Prostate gland (tissue), 2 donors: Measurements from ENCODE around the gene SLC2A2. TPM values are rescaled to one million over a fixed set of nuclear protein-coding genes. Genes with fewer than 3 reads are reported as not detected.

ENCODE experiments used
- DNase-seq: peaks from one replicate; pipeline ENCODE4 v3.0.0-alpha.2; 2019; ENCODE audit warnings: low spot score
- H3K27ac ChIP-seq, 2 donors: fragments of 200-600 bp; sonication (generic); 2 replicates each; pipeline ENCODE4 v1.5.1; 2017 to 2019
- H3K27me3 ChIP-seq: fragments of 200-600 bp; sonication (generic); replicated peaks from 2 replicates; pipeline ENCODE4 v1.5.1; 2019; ENCODE audit not compliant: insufficient read depth
- H3K36me3 ChIP-seq, 2 donors: fragments of 200-600 bp; sonication (generic); 1 replicate in 1 of 2; 2 replicates in 1 of 2; pipeline versions ENCODE4 v1.5.1 to v1.8.1; 2017 to 2019
- H3K4me1 ChIP-seq: fragments of 200-600 bp; sonication (generic); replicated peaks from 2 replicates; pipeline ENCODE4 v1.5.1; 2019
- H3K4me3 ChIP-seq, 2 donors: fragments of 200-600 bp; sonication (generic); 2 replicates each; pipeline ENCODE4 v1.5.1; 2017 to 2019
- H3K9me3 ChIP-seq: fragments of 200-600 bp; sonication (generic); 2 replicates; pipeline ENCODE4 v1.5.1; 2017
- CTCF ChIP-seq, 4 experiments: fragments of 200-600 bp in 2 of 4; fragments of 450-650 bp in 2 of 4; sonication (generic) in 2 of 4; IDR thresholded peaks; 1 replicate in 3 of 4; 2 replicates in 1 of 4; pipeline ENCODE4 v1.5.1; 2016 to 2019; ENCODE audit warnings: antibody characterized with exemption in 4 of 4, mild to moderate bottlenecking in 2 of 4, moderate library complexity in 2 of 4
- POLR2A ChIP-seq: fragments of 450-650 bp; IDR thresholded peaks from one replicate; pipeline ENCODE4 v1.6.1; 2016; ENCODE audit warnings: antibody characterized with exemption, mild to moderate bottlenecking
- POLR2AphosphoS5 ChIP-seq: sonication (generic); formaldehyde crosslinking; IDR thresholded peaks from one replicate; pipeline ENCODE4 v1.6.1; 2017; ENCODE audit warnings: antibody characterized with exemption
- WGBS: methylation state at CpG from one replicate; pipeline ENCODE4 v1.1.5; 2018; 5-methylcytosine and 5-hydroxymethylcytosine counted together
- intact Hi-C: fragments of 100-400 bp; cut with DNase I; formaldehyde crosslinking; loops from one replicate; pipeline ENCODE4 v1.14.2; 2022
- total RNA-seq, 2 donors: library from RNA; depleted of rRNA; stranded (reverse); fragments of >200 nt; gene quantifications; one replicate each; pipeline ENCODE4 v1.1.0, GENCODE V29; 2016

The SLC2A2 gene
- total RNA-seq, 2 donors from 2014 or later, result not detected

- intact Hi-C loops, result no loop called here
- H3K27ac ChIP-seq, result no peak overlapping the region
- H3K36me3 ChIP-seq, result no peaks in the 10 kb centered on the region
- 97% methylated on average over 1 of the region's 1 CpG for WGBS
- no peak for DNase-seq
- no peaks in the 10 kb centered on the region for H3K9me3 ChIP-seq
- TF ChIP-seq CTCF (IDR thresholded peaks at IDR 0.05), result no peak
- TF ChIP-seq POLR2A, result no peak
- no peak for TF ChIP-seq POLR2AphosphoS5
- H3K4me1 ChIP-seq, result no peaks in the 10 kb centered on the region
- no peaks in the 10 kb centered on the region for H3K27me3 ChIP-seq
- H3K4me3 ChIP-seq, result no peak overlapping the region
Observed at GRCh38 chr3:171061749-171062148, 35.2 kb upstream of the SLC2A2 start.

GRCh38 chr3:171059978-171060377 is 33.5 kb upstream of the SLC2A2 start:
- no peaks in the 10 kb centered on the region for H3K36me3 ChIP-seq
- TF ChIP-seq POLR2AphosphoS5 (no peak), POLR2A (no peak), CTCF (IDR thresholded peaks at IDR 0.05) (no peak)
- H3K9me3 ChIP-seq, result no peaks in the 10 kb centered on the region
- 60% methylated on average over 3 of the region's 3 CpGs for WGBS
- H3K4me1 ChIP-seq, result no peaks in the 10 kb centered on the region
- DNase-seq, result no peak
- H3K27ac ChIP-seq, result no peak overlapping the region
- intact Hi-C loops, result no loop called here
- H3K4me3 ChIP-seq, result no peak overlapping the region
- H3K27me3 ChIP-seq, result no peaks in the 10 kb centered on the region

DNA sequence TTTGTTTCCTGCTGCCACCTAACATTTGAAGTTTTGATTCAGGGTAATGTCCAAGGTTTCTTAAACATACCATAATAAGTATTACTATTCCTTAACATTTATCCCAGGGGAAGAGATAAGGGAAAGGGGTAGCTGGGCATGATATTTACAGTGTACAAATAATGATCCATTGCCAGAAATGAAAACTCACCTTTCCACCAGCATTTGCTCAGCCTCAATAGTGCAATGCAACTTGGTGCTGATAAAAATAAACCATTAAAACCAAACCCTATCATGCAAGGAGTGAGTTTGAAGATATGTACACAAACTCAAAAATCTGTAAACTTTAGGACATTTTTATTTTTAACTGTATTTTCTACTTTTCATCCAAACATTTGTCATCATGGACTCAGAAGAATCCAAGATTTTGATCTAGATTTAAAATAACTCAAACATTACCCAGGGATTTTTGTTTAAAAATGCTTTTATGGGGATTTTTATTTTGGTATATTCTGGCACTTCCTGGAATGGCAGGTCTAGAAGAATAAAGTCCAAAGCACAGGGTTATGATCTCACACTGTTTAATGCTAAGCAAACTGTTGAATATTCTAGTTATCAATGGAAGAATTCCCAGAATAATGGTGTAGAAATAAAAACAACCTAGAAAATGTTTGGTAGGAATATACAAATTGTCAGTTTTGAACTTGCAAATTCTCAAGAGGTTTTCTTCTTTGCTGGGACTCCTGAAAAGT is 32.5 kb upstream of the SLC2A2 start:
- no peak for TF ChIP-seq CTCF (IDR thresholded peaks at IDR 0.05)
- TF ChIP-seq POLR2A, result no peak
- TF ChIP-seq POLR2AphosphoS5, result no peak
- H3K9me3 ChIP-seq, result no peaks in the 10 kb centered on the region
- intact Hi-C loops, result no loop called here
- DNase-seq, result no peak
- H3K27me3 ChIP-seq, result no peaks in the 10 kb centered on the region
- H3K27ac ChIP-seq, result no peak overlapping the region
- no peaks in the 10 kb centered on the region for H3K4me1 ChIP-seq
- H3K4me3 ChIP-seq, result no peak overlapping the region
- no peaks in the 10 kb centered on the region for H3K36me3 ChIP-seq

- no peaks in the 10 kb centered on the region for H3K9me3 ChIP-seq
- H3K4me3 ChIP-seq, result no peak overlapping the region
- DNase-seq, result no peak
- H3K36me3 ChIP-seq, result no peaks in the 10 kb centered on the region
- H3K4me1 ChIP-seq, result no peaks in the 10 kb centered on the region
- H3K27me3 ChIP-seq, result no peaks in the 10 kb centered on the region
- 80% methylated on average over 1 of the region's 1 CpG for WGBS
- TF ChIP-seq CTCF (IDR thresholded peaks at IDR 0.05), result no peak
- TF ChIP-seq POLR2A, result no peak
- TF ChIP-seq POLR2AphosphoS5, result no peak
- intact Hi-C loops, result no loop called here
- no peak overlapping the region for H3K27ac ChIP-seq
Observed at GRCh38 chr3:171058058-171058457, 31.5 kb upstream of the SLC2A2 start.

- Histone ChIP-seq H3K36me3 (no peaks in the 10 kb centered on the region), H3K9me3 (no peaks in the 10 kb centered on the region), H3K4me3 (no peak overlapping the region), H3K27me3 (no peaks in the 10 kb centered on the region), H3K27ac (no peak overlapping the region), H3K4me1 (no peaks in the 10 kb centered on the region)
- no peak for TF ChIP-seq POLR2A
- TF ChIP-seq POLR2AphosphoS5, result no peak
- TF ChIP-seq CTCF (IDR thresholded peaks at IDR 0.05), result no peak
- intact Hi-C loops, result no loop called here
- no peak for DNase-seq
- 95% methylated on average over 1 of the region's 1 CpG for WGBS
Observed at GRCh38 chr3:171057072-171057471, 30.6 kb upstream of the SLC2A2 start.
